OCI-LY7 (cell line): Measurements from ENCODE around the gene LRRFIP1.
"Not testable (repeated sequence)": the region's sequence is repeated elsewhere in the genome, so short reads cannot be mapped to it uniquely, and the experiment has no call there.

Experiments
- EZH2phosphoT487 ChIP-seq: fragments of 200-600 bp; sonication (generic); IDR thresholded peaks from 2 replicates; pipeline ENCODE4 v1.6.1; 2018; ENCODE audit warnings: low read depth, borderline replicate concordance, mild to moderate bottlenecking, mixed run types, antibody characterized with exemption, low read length, moderate library complexity, mixed read lengths
- TF ChIP-seq, protein P1 (sequence below): fragments of 200-600 bp; sonication (generic); conservative IDR thresholded peaks from 2 replicates; pipeline ENCODE4 v1.5.1; 2014; ENCODE audit warnings: mild to moderate bottlenecking, antibody characterized with exemption, low read length, moderate library complexity, mixed read lengths

DNA sequence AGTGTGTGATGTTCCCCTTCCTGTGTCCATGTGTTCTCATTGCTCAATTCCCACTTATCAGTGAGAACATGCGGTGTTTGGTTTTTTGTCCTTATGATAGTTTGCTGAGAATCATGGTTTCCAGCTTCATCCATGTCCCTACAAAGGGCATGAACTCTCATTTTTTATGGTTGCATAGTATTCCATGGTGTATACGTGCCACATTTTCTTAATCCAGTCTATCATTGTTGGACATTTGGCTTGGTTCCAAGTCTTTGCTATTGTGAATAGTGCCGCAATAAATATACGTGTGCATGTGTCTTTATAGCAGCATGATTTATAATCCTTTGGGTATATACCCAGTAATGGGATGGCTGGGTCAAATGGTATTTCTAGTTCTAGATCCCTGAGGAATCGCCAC is 156.3 kb downstream of the LRRFIP1 start:
- TF ChIP-seq, protein P1, sequence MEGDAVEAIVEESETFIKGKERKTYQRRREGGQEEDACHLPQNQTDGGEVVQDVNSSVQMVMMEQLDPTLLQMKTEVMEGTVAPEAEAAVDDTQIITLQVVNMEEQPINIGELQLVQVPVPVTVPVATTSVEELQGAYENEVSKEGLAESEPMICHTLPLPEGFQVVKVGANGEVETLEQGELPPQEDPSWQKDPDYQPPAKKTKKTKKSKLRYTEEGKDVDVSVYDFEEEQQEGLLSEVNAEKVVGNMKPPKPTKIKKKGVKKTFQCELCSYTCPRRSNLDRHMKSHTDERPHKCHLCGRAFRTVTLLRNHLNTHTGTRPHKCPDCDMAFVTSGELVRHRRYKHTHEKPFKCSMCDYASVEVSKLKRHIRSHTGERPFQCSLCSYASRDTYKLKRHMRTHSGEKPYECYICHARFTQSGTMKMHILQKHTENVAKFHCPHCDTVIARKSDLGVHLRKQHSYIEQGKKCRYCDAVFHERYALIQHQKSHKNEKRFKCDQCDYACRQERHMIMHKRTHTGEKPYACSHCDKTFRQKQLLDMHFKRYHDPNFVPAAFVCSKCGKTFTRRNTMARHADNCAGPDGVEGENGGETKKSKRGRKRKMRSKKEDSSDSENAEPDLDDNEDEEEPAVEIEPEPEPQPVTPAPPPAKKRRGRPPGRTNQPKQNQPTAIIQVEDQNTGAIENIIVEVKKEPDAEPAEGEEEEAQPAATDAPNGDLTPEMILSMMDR, result not testable (repeated sequence)
- not testable (repeated sequence) for TF ChIP-seq EZH2phosphoT487
